Measurements from ENCODE around the gene VAMP1.
"Not testable (repeated sequence)": the region's sequence is repeated elsewhere in the genome, so short reads cannot be mapped to it uniquely, and the experiment has no call there.

VAMP1 gene

DNA sequence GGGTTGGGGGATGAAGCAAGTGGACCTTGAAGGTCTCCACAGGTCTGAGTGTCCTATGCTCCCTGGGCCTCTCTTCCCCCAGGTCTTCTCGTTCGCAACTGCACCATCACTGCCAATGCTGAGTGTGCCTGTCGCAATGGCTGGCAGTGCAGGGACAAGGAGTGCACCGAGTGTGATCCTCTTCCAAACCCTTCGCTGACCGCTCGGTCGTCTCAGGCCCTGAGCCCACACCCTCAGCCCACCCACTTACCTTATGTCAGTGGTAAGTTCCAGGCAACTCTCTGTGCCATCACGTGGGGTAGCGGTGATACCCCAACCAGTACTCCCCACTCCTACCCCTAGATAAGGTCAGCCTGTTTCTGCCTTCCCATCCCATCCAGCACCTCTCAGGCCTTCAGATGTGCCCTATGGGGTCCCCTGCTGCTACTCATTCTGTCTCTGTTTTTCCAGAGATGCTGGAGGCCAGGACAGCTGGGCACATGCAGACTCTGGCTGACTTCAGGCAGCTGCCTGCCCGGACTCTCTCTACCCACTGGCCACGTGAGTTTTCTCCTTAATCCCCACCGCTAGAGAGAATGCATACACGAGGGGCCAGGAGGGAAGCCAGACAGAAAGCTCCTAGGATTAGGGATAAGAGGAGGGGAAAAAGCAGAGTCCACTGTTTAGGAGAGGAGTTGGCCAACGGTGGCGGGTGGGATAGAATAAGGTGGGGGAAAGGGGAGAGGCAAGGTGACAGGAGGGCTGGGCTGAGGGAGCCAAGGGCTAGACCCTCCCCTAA lies 20.2 kb downstream of the VAMP1 start:
- DNase-seq = no peak

DNA sequence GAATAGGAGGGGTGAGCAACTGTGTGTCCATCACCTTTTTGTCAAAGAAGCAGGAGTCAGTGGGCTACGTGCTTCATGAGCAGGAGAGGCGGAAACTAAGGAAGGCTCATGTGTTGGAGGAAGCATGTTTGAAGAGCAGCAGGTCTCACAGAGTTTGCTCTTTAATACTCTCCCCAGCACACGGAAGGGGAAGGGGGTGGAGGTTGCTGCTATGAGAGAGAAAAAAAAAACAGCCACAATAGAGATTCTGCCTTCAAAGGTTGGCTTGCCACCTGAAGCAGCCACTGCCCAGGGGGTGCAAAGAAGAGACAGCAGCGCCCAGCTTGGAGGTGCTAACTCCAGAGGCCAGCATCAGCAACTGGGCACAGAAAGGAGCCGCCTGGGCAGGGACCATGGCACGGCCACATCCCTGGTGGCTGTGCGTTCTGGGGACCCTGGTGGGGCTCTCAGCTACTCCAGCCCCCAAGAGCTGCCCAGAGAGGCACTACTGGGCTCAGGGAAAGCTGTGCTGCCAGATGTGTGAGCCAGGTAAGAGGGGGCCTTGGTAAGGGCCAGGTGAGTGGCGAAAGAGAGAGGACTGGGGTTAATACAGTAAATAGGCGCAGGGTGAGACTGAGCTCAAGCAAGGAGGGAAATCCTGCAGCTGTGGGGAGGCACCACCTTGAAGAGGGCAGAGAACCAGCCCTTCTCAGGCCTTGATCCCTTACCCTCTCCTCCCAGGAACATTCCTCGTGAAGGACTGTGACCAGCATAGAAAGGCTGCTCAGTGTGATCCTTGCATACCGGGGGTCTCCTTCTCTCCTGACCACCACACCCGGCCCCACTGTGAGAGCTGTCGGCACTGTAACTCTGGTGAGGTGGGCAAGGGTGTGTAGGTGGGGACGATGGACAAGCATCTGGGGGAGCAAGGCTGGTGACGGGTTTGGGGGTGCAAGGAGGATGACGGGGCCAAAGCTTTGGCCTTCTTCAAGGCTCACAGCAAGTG lies 25.5 kb downstream of the VAMP1 start, which contains the start of gene CD27:
TSS of gene CD27 (plus strand) at position 252 of the 985 bp plus-strand sequence. CDS start at position 393, 141 bp downstream.
- DNase-seq = peak; percentile 51

DNA sequence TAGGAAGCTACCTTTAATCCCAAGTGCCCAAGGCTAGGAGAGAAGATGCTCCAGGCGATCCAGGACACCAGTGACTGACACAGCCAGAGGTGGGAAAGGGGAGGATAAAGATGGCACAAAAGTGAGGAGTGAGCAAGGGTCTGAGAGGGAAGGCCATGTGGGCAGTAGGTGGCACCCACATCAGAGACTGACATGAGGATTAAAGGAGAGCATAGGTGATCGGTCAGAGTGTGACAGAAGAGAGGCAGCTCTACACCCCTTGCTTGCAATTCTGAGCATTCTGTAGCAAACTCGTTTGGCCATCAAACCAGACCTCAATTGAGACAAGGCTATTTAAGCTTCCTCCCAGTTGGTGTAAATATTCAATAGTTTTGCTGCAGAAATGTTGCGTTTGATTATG lies 26.4 kb downstream of the VAMP1 start:
- no peak for DNase-seq

DNA sequence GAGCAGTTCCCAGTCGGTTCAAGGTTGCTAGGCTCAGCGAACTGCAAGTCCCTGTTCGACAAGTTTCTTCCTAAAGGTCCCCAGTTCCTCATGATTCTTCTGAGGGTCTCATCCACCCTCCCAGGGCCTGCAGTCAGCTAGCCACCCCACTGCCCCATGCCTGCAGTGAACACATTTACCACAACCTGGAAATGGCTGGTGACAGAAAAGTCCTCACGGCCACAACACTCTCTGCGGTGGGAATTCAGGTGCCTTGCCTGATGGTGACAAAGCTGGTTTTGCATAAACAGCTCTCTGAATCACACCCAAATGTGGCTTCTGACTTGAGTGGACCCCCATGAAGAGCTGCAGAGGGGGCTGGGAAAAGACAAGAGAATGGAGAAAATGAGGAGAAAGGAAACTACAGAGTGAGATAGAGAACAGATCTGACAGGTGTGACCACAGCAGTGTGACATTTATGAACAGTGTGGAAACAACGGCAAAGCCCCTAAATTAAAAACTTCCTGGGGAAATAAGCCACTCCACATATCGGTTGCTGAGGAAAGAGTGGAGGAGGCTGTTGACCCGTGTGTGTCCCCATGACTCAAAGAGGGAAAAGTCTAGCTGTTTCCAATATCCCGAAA lies 27.0 kb downstream of the VAMP1 start:
- no peak for DNase-seq

DNA sequence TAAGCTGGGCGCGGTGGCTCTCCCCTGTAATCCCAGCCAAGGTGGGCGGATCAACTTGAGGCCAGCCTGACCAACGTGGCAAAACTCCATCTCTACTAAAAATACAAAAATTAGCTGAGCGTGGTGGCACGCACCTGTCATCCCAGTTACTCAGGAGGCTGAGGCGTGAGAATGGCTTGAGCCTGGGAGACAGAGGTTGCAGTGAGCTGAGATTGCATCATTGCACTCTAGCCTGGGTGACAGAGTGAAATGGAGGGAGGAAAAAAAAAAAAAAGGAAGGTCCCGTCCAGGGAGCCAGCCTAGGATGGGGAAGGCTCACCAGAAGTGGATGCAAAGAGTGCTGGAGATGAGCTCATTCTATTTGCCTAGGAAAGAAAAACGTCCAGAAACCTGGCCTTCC lies 27.6 kb downstream of the VAMP1 start:
- no peak for DNase-seq

DNA sequence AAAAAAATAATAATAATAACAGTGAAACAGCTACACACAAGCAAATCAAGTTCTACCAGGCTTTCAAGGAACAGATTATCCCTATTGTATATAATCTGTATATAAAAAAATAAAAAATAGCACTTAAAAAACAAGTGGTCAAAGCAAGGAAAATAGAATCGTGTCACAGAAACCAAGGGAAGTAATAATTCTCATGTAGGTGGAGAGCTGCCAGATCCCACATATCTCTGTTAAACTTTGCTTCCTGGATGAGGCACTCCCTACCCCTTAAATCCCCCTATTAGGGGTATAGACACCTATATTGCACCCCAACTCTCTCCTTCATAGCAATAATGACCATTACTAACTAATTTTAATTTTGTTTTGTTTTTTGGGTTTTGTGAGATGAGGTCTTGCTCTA lies 30.1 kb downstream of the VAMP1 start:
- no peak for DNase-seq

DNA sequence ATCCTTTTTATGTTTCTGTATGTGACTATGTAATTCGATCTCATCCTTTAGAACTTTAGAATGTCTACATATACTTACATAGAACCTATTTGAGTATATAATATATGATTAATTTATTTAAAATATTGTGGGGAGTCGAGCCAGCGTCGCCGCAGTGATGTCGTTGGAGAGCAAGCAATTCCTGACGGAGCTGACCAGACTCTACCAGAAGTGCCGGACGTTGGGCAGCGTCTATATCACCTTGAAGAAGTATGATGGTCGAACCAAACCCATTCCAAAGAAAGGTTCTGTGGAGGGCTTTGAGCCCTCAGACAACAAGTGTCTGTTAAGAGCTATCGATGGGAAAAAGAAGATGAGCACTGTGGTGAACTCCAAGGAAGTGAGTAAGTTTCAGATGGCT lies 32.1 kb downstream of the VAMP1 start:
- no peak for DNase-seq

DNA sequence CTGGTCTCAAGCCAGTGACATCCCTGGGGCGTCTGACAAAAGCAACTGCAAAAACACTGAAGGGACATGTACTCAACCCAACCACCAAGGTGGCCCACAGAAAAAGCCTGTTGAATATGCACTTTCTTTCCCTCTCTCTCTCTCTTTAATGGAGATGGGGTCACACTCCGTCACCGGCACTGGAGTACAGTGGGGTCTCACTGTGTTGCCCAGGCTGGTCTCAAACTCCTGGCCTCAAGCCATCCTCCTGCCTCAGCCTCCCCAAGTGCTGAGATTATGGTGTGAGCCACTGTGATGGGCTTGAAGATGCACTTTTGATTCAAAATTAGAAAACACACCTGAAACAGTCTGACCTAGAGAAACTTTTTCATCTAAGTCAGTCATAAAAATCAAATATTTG lies 32.9 kb downstream of the VAMP1 start:
- DNase-seq = no peak

DNA sequence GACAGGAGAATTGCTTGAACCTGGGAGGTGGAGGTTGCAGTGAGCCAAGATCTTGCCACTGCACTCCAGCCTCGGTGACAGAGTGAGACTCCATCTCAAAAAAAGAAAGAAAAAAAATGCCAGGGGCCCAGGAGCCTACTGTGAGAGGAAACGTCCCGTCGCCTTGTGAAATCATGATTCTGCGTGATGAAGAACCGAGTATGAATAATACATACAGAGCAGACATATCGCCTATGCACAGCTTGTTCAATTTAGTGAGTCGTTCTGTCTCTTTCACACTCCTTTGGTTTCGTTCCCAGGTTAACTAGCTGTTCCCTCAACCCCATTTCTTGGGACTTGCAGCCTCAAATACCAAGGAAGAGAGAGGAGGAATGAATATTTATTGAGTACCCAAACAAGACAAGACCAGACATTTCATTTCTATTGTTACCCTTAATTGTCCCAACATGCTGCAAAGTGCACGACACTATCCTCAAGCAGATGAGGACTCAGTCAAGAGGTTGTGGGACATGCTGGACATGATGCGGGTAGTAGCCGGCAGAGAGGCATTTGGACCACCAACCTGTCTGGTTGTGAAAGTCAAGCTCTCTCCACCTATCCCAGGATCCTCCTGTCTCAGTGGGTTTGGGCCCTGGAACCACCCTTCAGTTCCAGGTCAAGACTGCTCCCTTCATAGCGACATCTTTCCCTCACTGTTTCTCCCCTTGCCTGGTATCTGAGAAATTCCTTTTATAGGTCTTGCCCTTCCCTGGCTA lies 34.3 kb downstream of the VAMP1 start:
- DNase-seq = no peak

DNA sequence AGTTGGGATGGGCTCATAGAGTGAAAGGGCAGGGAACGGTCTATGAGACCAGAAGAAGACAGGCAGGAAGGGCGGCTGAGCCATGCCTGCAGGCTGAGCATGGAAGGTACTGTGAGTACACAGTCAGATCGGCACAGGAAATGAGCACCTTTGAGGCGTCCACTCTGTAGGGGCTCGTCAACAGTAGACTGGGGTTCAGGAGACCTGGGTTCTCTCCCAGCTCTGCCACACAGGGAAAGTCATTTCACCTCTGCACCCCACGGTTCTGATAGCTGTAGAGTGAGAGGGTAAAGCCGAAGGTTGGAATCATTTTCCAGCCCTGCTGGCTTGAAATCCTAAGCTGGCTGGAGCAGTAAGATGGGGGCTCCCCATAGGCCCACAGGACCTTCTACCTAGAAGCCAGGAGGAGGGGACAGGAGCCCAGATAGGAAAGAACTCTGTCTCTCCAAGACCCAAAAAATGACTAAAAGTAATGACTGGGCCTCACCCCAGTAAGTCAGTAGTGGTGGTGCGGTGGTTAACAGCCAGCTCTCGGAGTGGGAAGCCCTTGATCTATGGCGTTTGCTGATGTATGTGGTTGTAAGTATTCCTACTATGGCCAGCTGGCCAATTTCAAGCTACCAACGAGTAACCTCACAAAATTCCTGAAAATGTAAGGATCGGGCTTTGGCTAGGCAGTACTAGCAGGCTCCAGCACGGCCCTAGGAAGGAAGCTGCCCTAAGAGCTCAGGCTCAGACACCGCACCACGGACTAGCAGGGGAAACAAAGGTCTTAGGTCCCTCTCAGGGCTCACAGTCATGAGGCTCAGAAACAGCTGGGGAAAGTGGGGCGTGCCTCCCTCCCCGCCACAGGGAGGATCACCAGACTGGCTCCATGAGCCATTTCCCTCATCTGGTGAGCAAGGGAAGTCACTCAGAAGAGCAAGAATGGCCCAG lies 36.0 kb downstream of the VAMP1 start:
- DNase-seq = peak; percentile 49

DNA sequence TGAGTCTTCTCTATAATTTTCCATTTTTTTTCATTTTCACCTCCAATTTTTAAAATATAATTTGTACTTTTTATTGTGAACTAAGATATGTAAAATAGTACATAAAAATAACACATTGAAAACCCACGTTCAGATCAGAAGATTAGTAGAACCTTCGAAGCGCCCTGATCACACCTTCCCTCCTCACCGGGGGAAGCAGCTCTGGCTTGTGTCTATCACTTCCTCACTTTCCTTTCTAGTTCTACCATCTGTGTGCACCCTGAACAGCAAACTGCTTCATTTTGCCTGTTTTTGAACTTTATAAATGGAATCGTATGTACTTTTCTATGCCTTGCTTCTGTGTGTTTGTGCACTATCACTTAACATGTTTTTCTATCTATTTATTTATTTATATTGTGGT lies 37.5 kb downstream of the VAMP1 start:
- DNase-seq = peak; percentile 42

DNA sequence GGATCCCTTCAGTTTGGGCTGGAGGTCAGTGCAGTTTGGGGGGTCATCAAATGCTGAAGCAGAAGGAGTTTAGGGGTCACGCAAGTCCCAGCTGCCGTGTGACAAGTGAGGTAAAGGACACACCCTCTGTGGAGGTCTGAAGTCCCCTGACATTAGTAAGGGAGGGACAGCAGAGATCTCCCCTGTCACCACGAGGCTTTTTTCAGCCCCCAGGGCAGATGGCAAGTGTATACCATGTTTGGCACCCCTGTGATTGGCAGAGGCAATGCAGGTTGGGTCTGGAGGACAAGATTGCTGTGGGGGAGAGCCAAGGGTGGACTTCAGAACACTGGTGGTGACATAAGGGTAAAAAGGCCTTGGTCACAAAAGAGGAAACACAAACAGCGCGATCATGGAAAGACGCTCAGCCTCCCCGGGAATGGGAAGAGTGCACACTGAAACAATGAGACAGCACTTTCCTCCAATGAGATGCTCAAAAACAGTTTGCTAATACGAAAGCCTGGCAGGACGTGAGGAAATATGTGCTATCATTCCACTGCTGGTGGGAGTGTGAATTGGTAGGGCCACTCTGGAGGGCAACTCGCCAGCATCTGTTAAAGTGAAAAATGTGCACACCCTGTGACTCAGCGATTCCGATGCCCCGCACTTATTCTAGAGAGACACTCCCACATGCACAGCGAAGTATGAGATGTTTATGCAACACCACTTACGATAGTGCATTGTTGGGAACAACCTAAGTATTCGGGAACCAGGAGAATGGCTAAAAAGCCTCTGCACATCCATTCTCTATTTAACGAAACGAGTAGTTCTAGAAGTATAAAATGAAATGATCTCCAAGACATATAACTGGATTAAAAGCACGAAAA lies 40.1 kb downstream of the VAMP1 start:
- DNase-seq = no peak

DNA sequence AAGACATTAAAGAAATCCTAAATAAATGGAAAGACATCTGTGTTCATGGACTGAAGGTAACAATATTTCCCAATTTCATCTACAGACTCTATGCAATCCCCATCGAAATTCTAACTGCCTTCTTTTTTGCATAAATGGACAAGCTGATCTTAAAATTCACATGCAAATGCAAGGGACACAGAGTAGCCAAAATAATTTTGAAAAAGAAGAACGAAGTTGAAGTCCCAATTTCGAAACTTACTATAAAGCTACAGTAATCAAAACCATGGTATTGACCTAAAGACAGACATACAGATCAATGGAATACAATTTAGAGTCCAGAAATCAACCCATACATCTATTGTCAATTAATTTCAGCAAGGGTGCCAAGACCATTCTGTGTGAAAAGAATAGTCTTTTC lies 42.2 kb downstream of the VAMP1 start:
- DNase-seq = no peak

DNA sequence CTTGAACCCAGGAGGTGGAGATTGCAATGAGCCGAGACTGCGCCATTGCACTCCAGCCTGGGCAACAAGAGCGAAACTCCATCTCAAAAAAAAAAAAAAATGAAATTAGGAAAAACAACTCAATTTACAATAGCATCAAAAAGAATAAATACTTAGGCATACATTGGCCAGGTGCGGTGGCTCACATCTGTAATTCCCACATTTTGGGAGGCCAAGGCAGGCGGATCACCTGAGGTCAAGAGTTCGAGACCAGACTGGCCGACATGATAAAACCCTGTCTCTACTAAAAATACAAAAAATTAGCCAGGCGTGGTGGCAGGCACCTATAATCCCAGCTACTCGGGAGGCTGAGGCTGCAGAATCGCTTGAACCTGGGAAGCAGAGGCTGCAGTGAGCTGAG lies 42.7 kb downstream of the VAMP1 start:
- DNase-seq = not testable (repeated sequence)

DNA sequence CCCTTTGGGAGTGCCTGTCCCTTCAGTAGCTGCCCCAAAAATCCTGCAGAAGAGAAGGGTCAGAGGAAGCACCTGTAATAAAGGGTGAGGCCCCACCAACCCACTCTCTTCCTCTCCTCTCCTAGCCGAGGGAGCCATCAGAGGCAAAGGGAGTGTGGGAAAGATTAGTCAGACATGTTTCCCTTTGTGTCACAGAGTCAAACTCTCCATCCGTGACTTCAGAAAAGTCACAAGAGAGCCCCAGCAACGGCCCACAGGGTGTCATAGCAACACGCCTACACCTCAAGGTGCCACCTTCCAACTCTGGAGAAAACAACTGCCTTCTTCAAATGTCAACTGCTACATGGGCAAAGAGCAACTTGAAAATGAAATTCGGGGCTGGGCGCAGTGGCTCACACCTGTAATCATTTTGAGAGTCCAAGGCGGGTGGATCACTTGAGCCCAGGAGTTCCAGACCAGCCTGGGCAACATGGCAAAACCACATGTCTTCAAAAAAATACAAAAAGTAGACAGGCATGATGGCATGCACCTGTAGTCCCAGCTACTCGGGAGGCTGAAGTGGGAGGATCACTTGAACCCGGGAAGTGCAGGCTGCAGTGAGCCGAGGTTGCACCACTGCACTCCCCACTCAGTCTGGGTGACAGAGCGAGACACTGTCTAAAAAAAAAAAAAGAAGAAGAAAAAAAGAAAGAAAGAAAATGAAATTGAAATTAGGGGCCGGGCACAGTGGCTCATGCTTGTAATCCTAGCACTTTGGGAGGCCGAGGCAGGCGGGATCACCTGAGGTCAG lies 43.4 kb downstream of the VAMP1 start:
- peak; percentile 80 for DNase-seq

DNA sequence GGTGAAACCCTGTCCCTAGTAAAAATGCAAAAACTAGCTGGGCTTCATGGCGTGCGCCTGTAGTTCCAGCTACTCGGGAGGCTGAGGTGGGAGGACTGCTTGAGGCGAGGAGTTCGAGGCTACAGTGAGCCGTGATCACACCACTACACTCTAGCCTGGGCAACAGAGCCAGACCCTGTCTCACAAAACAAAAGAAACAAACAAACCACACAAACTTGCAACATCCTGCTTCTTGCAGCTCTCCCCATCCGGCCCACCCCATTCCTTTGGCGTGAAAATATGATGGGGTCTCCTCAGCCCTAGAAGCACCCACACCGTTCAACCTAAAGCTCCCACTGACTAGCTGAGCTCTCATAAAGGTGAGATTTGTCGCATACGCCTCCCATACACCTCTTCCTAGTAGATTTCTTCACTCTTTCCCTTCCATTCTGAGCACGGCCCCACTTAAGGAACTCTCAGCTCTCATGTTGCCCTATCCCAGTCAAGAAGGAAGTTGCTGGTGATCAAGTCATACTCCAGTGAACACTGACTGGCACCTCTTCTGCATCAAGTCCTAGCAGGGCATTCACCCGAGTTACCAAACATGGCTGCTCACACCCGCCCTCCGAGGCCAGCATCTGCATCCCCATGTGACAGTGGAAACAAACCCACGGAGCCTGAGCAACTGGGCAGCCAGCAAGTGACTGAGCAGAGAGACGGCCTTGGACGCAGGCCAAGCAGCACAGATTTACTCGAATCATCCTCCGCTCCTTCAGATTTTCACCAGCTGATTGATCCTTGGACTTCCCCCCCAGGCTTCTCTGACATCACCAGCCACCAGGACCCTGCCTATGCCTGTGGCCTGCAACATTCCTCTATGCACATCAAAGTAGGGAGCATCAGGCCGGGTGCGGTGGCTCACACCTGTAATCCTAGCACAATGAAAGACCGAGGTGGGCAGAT lies 44.6 kb downstream of the VAMP1 start:
- DNase-seq = peak; percentile 23

DNA sequence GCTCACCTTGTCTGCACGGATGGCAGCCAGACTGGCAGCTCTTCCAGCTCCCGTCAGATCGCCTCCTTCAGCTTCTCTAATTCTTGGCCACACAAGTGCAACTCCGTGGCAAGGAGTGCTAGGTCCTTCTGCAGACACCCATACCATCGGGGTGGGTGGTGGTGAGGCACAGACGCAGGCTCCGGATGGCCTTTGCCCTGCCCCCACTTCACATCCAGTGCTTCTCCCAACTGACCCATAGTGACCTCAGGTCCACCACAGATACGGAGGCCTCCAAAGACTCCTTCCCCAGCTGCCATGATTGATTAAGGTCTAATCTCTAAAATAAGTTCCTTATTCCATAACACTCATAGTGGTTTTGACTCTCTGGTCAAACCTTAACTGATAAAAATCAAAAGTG lies 45.6 kb downstream of the VAMP1 start:
- DNase-seq = no peak

DNA sequence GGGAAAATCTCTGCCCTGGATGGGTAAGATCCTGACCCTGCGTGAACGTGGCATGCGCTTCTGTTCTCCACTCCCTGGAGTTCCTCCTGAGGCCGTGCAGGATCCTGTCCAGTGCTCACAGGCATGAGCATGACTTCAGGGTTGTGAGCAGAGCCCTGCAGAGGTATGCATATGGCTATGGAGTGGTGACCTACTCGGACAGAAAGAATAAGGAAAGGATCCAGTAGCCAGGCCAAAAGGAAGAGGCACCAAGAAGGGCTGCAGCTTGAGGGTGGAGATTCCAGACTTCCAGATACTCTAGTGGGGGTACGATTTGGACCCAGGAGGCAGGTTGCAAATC lies 46.5 kb downstream of the VAMP1 start:
- DNase-seq = no peak

Measured in CD4-positive, alpha-beta T cell treated with Interleukin-12 subunit alpha and Interleukin-12 subunit beta, for 1 hour (primary cell).